GM19463 (cell line): ENCODE results near the gene MOXD1.
A peak's percentile ranks its signal among the peaks of the same experiment; 100 is the strongest.
"Not testable (repeated sequence)": the region's sequence is repeated elsewhere in the genome, so short reads cannot be mapped to it uniquely, and the experiment has no call there.

Experiments used
- ATAC-seq: cut with Tn5 transposase; IDR thresholded peaks from one replicate; pipeline ENCODE4 v1.9.1; 2021; ENCODE audit warnings: mild to moderate bottlenecking, moderate library complexity; ENCODE audit not compliant: unreplicated experiment

The MOXD1 gene

GRCh38 chr6:132357120-132357519 lies 44.2 kb downstream of the MOXD1 start:
- ATAC-seq: no peak

- ATAC-seq: peak; percentile 56
Observed at GRCh38 chr6:132354517-132355167, 46.6 kb downstream of the MOXD1 start.

GRCh38 chr6:132351986-132352385 lies 49.3 kb downstream of the MOXD1 start:
- not testable (repeated sequence) for ATAC-seq

- ATAC-seq: no peak
Observed at GRCh38 chr6:132348231-132348630, 53.0 kb downstream of the MOXD1 start.

- ATAC-seq: no peak
Observed at GRCh38 chr6:132344811-132345210, 56.5 kb downstream of the MOXD1 start.

- ATAC-seq: no peak
Observed at GRCh38 chr6:132341646-132342045, 59.6 kb downstream of the MOXD1 start.

- ATAC-seq: no peak
Observed at GRCh38 chr6:132334521-132334885, 66.8 kb downstream of the MOXD1 start.

GRCh38 chr6:132333639-132334520 lies 67.4 kb downstream of the MOXD1 start:
- peak; percentile 62 for ATAC-seq

- ATAC-seq: no peak
Observed at GRCh38 chr6:132330759-132331158, 70.5 kb downstream of the MOXD1 start.

GRCh38 chr6:132322398-132322797 lies 78.9 kb downstream of the MOXD1 start:
- ATAC-seq: no peak

GRCh38 chr6:132320007-132320406 lies 81.3 kb downstream of the MOXD1 start:
- ATAC-seq: no peak

- no peak for ATAC-seq
Observed at GRCh38 chr6:132316970-132317369, 84.3 kb downstream of the MOXD1 start.

GRCh38 chr6:132314432-132314831 lies 86.8 kb downstream of the MOXD1 start:
- peak; percentile 76 for ATAC-seq

- no peak for ATAC-seq
Observed at GRCh38 chr6:132310921-132311320, 90.4 kb downstream of the MOXD1 start.

GRCh38 chr6:132310151-132310550 lies 91.1 kb downstream of the MOXD1 start:
- ATAC-seq: not testable (repeated sequence)

GRCh38 chr6:132304891-132305305 lies 96.4 kb downstream of the MOXD1 start:
- ATAC-seq: no peak

GRCh38 chr6:132300323-132300949 lies 100.8 kb downstream of the MOXD1 start:
- peak; percentile 86 for ATAC-seq

- ATAC-seq: no peak
Observed at GRCh38 chr6:132298344-132298949, 102.8 kb downstream of the MOXD1 start.

GRCh38 chr6:132289756-132290155 lies 111.5 kb downstream of the MOXD1 start:
- ATAC-seq: no peak

GRCh38 chr6:132287101-132287500 lies 114.2 kb downstream of the MOXD1 start:
- ATAC-seq: no peak

- ATAC-seq: peak; percentile 63
Observed at GRCh38 chr6:132286298-132287019, 114.8 kb downstream of the MOXD1 start.
